Keratinocyte (primary cell): Measurements from ENCODE around the gene PTPN14.
"Not testable (repeated sequence)": the region's sequence is repeated elsewhere in the genome, so short reads cannot be mapped to it uniquely, and the experiment has no call there.

ENCODE experiments used
- CTCF ChIP-seq, 3 experiments: IDR thresholded peaks in 1 of 3; conservative IDR thresholded peaks in 1 of 3; optimal IDR thresholded peaks in 1 of 3; 2 replicates in 2 of 3; 3 replicates in 1 of 3; pipeline versions ENCODE3 to v1.5.1; 2011; ENCODE audit warnings: low read length in 3 of 3, mild to moderate bottlenecking in 3 of 3, moderate library complexity in 2 of 3, control low read depth in 1 of 3, inconsistent platforms in 1 of 3; ENCODE audit not compliant: insufficient read depth in 2 of 3; ENCODE audit errors: extremely low read depth in 1 of 3
- EZH2 ChIP-seq: IDR thresholded peaks from one replicate; pipeline ENCODE4 v1.6.1; 2012; ENCODE audit warnings: inconsistent platforms, mild to moderate bottlenecking, low read length, moderate library complexity

- TF ChIP-seq CTCF (optimal IDR thresholded peaks at IDR 0.05 in 1 of 3, IDR thresholded peaks at IDR 0.05 in 1 of 3, conservative IDR thresholded peaks at IDR 0.05 in 1 of 3; ENCODE audit: extremely low read depth in 1 of 3, insufficient read depth in 2 of 3, low read length in 3 of 3); EZH2: not testable (repeated sequence)
Measured at GRCh38 chr1:214494179-214494578, 57.2 kb downstream of the PTPN14 start.
